NCI-H2029 treated with DMSO at 0.1 percent for 48 hours (cell line): Measurements from ENCODE around the gene TET1.
"Not testable (repeated sequence)": the region's sequence is repeated elsewhere in the genome, so short reads cannot be mapped to it uniquely, and the experiment has no call there.

Experiments used
- DNase-seq: peaks from one replicate; lab custom pipeline; 2025; lab: John Stamatoyannopoulos, UW

TET1 gene

DNA sequence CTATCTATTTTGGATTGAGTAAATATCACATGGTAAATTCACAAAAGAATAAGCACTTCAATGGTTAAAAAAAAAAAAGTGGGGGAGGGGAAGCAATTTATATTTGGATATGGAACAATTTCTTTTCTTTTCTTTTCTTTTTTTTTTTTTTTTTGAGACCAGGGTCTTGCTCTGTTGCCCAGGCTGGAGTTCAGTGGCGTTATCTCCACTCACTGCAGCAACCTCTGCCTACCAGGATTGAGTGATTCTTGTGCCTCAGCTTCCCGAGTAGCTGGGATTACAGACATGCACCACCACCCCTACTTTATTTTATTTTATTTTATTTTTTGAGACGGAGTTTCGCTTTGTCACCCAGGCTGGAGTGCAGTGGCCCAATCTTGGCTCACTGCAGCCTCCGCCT, 148.8 kb downstream of the TET1 start:
- DNase-seq, result not testable (repeated sequence)

DNA sequence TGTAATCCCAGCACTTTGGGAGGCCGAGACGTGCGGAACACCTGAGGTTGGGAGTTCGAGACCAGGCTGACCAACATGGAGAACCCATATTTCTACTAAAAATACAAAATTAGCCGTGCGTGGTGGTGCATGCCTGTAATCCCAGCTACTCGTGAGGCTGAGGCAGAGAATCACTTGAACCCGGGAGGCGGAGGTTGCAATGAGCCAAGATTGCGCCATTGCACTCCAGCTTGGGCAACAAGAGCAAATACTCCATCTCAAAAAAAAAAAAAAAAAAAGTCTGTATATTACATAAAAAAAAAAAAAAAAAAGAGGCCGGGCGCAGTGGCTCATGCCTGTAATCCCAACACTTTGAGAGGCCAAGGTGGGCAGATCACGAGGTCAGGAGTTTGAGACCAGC, 152.9 kb downstream of the TET1 start:
- DNase-seq, result not testable (repeated sequence)

DNA sequence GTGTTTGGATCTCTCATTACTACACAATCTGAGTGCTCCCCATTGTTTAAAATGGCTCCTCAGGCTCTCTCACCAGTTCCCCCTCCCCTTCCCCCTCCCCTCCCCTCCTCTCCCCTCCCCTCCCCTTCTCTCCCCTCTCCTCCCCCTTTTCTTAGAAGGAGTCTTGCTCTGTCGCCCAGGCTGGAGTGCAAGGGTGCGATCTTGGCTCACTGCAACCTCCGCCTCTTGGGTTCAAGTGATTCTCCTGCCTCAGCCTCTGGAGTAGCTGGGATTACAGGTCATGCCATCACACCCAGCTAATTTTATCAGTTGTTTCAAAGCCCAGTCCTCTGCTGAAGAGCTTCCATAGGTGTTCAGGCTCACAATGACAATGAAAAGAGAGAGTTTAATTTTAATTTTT, 157.3 kb downstream of the TET1 start:
- no peak for DNase-seq

DNA sequence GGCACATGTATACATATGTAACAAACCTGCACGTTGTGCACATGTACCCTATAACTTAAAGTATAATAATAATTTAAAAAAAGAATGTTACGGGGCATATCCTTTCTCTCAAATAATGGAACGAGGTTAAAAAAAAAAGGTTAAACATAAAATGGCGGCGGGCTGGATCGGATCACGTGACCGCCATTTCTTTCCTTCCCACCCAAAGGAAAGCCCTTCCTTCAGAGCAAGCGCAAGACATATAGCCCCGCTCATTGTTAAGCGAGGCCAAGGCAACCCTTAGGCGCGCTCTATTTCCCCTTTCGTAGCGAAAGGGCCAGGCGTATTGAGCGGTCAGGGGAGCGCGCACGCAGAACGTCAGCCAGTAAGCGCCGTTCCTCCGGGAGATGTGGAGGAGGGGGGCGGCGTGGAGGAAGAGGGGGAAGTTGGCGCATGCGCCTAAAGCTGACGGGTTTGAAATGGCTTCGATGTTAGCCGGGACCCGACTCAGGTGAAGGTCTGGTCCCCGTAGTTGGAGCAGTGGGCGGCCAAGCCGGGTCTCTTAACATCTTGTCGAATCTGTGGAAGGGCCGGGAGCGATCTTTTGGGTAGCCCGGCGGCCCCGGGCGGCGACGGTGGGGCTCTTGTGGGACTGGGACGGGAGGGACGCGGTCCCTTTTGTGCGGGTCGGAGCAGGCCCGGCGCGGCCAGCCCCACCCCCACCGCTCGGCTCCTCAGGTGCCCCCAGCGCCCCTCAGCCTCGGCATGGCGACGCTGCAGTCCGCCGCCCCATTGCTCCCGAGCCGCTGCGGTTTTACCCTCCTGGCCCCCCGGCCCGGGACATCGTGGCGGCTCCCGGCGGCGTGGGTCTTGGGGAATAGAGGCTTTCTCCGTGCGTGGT, 160.9 kb downstream of the TET1 start, which contains the start of gene CCAR1:
TSS of gene CCAR1 (plus strand) at position 447 of the 880 bp plus-strand sequence. CDS start 1,266 bp downstream, outside the sequence.
- peak; percentile 78 for DNase-seq

DNA sequence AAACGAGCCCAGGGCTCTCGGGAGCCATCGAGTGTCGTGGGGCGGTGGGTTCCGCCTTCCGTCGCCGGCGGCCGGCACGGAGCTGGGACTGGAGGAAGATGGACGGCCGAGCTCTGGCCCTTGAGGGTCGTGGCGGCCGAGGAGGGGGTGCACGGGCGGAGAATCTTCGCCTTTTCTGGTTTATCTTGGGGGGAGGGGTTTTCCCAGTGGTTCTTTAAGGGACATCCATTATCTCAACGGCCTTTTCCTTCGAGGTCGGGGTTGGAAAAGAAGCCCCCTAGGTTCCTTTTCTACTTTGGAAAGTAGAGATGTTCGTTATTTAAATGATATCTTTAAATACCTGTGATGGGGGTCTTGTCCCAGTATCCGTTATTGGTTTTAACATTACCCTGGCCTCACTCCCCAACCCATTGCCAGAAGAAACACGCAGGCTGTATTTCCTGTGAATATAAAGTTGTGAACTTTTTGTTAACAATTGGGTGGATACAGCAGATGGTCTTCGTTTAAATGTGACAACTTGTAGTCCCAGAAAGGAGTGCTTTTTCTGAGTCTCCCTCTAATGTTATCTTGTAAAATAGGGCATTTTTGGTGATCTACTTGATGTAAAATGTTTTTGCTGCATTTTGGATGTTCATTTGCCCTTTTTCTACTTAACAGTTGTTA, 161.7 kb downstream of the TET1 start:
- no peak for DNase-seq

DNA sequence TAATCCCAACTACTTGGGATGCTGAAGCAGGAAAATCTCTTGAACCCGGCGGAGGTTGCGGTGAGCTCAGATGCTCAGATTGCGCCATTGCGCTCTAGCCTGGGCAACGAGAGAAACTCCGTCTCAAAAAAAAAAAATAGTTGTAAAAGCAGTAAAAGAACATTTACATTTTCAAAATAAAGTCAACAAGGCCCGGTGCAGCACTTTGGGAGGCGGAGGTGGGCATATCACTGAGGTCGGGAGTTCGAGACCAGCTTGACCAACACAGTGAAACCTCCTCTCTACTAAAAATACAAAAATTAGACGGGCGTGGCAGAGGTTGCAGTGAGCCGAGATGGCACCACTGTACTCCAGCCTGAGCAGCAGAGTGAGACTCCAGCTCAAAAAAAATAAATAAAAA, 164.9 kb downstream of the TET1 start:
- DNase-seq, result no peak

DNA sequence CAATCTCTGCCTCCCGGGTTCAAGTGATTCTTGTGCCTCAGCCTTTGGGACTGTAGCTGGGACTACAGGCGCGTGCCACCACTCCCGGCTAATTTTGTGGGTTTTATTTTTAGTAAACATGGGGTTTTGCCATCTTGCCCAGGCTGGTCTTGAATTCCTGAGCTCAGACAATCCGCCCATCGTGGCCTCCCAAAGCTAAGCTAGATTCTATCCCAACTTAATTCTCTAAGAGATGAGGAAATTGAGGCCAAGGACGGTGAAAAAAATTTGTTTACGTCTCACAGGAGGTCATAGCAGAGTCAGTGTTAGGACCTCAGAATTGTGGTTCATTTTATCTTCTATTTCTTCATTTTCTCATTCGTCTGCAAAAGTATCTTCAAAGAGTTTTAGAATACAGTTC, 167.0 kb downstream of the TET1 start:
- DNase-seq, result no peak

DNA sequence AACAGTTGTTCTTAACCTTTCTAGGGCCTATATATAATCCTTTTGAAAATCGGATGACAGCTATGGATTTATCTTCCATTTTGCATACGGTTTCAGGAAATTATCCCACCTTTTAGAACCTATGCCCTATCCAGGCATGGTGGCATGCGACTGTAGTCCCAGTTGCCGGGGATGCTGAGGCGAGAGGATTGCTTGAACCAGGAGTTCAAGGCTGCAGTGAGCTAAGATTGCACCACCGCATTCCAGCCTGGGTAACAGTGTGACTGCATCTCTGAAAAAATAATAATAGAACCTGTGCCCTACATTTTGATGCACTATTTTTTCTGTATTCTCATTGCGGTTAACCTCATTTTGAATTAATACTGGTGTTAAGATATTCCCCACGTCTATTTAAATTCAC, 172.5 kb downstream of the TET1 start:
- no peak for DNase-seq

DNA sequence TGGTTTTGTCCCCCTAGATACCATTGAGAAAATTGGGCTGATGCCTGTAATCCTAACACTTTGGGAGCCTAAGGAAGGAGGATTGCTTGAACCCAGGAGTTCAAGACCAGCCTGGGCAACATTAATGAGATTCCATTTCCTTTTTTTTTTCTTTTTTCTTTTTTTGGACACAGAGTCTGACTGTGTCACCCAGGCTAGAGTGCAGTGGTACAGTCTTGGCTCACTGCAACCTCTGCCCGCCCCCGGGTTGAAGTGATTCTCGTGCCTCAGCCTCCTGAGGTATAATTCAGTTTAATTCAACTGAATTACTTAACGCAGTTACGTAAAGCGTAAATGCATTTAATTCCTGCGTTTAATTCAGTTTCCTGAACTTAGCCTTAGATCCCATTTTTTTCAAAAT, 174.2 kb downstream of the TET1 start:
- DNase-seq, result no peak

DNA sequence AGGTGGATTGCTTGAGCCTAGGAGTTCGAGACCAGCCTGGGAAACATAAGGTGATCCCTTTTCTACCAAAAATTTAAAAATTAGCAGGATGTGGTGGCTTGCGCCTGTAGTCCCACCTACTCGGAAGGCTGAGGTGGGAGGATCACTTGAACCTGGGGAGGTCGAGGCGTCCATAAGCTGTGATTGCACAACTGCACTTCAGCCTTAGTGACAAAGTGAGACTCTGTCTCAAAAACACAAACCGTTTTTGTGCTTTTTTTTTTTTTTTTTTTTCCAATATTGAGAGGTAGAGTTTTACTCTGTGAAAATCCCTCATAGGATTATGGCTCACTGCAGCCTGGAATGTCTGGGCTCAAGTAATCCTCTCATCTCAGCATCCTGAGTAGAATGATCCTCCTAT, 175.0 kb downstream of the TET1 start:
- no peak for DNase-seq

DNA sequence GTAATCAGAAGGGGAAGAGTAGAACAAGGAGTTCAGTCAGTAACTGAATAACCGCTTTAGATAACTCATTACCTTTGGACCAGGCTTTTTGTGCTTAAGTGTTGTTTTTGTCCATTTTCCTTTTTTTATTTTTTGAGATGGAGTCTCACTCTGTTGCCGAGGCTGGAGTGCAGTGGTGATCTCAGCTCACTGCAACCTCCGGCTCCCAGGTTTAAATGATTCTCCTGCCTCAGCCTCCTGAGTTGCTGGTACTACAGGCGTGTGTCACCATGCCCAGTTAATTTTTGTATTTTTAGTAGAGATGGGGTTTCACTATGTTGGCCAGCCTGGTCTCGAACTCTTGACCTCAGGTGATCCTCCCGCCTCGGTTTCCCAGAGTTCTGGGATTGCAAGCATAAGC, 175.6 kb downstream of the TET1 start:
- not testable (repeated sequence) for DNase-seq

DNA sequence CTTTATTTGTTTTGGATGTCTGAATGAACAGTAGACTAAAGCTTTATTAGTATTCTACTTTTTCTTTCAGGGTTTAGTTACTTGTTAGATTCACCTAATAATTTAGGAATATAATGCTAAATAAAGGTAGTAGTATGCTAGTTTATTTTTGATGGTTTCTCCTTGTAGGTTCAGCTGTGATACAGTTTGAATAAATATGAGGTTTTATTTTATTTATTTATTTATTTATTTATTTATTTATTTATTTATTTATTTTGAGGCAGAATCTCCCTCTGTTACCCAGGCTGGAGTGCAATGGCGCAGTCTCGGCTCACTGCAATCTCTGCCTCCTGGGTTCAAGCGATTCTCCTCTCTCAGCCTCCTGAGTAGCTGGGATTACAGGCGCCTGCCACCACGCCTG, 180.5 kb downstream of the TET1 start:
- DNase-seq, result not testable (repeated sequence)

DNA sequence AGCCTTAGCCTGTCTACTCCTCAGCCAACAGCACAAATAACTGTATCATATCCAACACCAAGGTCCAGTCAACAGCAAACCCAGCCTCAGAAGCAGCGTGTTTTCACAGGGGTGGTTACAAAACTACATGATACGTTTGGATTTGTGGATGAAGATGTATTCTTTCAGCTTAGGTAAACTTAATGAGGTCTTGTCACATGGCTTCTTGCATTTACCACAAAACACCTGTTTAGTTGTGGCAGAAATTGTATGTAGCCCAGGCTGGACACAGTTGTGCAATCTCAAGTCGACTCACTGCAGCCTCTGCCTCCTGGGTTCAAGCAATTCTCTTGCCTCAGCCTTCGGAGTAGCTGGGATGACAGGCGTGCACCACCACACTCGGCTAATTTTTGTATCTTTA, 182.3 kb downstream of the TET1 start:
- no peak for DNase-seq
